MM.1S (cell line): Measurements from ENCODE around the gene HDHD5.

Source experiments
- DNase-seq: peaks from one replicate; pipeline ENCODE4 v3.0.0-alpha.2; 2015
- H2AFZ ChIP-seq: fragments of 300-600 bp; sonication (generic); 2 replicates; pipeline ENCODE4 v1.6.0; 2016; ENCODE audit warnings: antibody characterized with exemption, low read length
- H3F3A ChIP-seq: fragments of 300-600 bp; sonication (generic); 2 replicates; pipeline ENCODE4 v1.6.1; 2016; ENCODE audit warnings: mild to moderate bottlenecking, antibody characterized with exemption, low read length, moderate library complexity, mixed read lengths; ENCODE audit not compliant: insufficient read depth
- H3K27ac ChIP-seq: fragments of 300-600 bp; sonication (generic); 2 replicates; pipeline ENCODE4 v1.5.1; 2016; ENCODE audit warnings: mild to moderate bottlenecking, low read length
- H3K27me3 ChIP-seq: fragments of 300-600 bp; sonication (generic); replicated peaks from 2 replicates; pipeline ENCODE4 v1.6.0; 2016; ENCODE audit warnings: low read length; ENCODE audit not compliant: insufficient read depth
- H3K36me3 ChIP-seq: fragments of 300-600 bp; sonication (generic); replicated peaks from 2 replicates; pipeline ENCODE4 v1.6.1; 2016; ENCODE audit warnings: mild to moderate bottlenecking, low read length, mixed read lengths; ENCODE audit not compliant: insufficient read depth
- H3K4me1 ChIP-seq: fragments of 300-600 bp; sonication (generic); 2 replicates; pipeline ENCODE4 v1.6.1; 2016; ENCODE audit warnings: low read length, mixed read lengths
- H3K4me2 ChIP-seq: fragments of 300-600 bp; sonication (generic); 2 replicates; pipeline ENCODE4 v1.6.0; 2016; ENCODE audit warnings: low read depth, low read length
- H3K4me3 ChIP-seq: fragments of 300-600 bp; sonication (generic); 2 replicates; pipeline ENCODE4 v1.5.1; 2016; ENCODE audit warnings: low read length, mixed read lengths
- H3K79me2 ChIP-seq: fragments of 300-600 bp; sonication (generic); 2 replicates; pipeline ENCODE4 v1.6.1; 2016; ENCODE audit warnings: mixed run types, low read length, mixed read lengths
- H3K9ac ChIP-seq: fragments of 300-600 bp; sonication (generic); 2 replicates; pipeline ENCODE4 v1.6.1; 2016; ENCODE audit warnings: low read length, mixed read lengths
- H3K9me2 ChIP-seq: fragments of 300-600 bp; sonication (generic); replicated peaks from 2 replicates; pipeline ENCODE4 v1.6.1; 2016; ENCODE audit warnings: mild to moderate bottlenecking, low read length, mixed read lengths; ENCODE audit not compliant: insufficient read depth
- H3K9me3 ChIP-seq: fragments of 300-600 bp; sonication (generic); replicated peaks from 2 replicates; pipeline ENCODE4 v1.6.1; 2016; ENCODE audit warnings: mild to moderate bottlenecking, low read length, mixed read lengths; ENCODE audit not compliant: insufficient read depth
- H4K20me1 ChIP-seq: fragments of 300-600 bp; sonication (generic); 2 replicates; pipeline ENCODE4 v1.6.1; 2016; ENCODE audit warnings: mild to moderate bottlenecking, low read length, moderate library complexity, mixed read lengths; ENCODE audit not compliant: insufficient read depth
- EZH2 ChIP-seq: fragments of 300-600 bp; sonication (generic); optimal IDR thresholded peaks from 2 replicates; pipeline ENCODE3; 2017; ENCODE audit warnings: low read depth, mild to moderate bottlenecking, antibody characterized with exemption, low read length, mixed read lengths
- EZH2phosphoT487 ChIP-seq: fragments of 300-600 bp; sonication (generic); IDR thresholded peaks from 2 replicates; pipeline ENCODE4 v1.6.1; 2018; ENCODE audit warnings: antibody characterized with exemption, low read length
- TF ChIP-seq, protein P1 (sequence below): fragments of 300-600 bp; sonication (generic); IDR thresholded peaks from 2 replicates; pipeline ENCODE4 v1.5.1; 2016; ENCODE audit warnings: antibody characterized with exemption, low read length, mixed read lengths

Gene HDHD5

DNA sequence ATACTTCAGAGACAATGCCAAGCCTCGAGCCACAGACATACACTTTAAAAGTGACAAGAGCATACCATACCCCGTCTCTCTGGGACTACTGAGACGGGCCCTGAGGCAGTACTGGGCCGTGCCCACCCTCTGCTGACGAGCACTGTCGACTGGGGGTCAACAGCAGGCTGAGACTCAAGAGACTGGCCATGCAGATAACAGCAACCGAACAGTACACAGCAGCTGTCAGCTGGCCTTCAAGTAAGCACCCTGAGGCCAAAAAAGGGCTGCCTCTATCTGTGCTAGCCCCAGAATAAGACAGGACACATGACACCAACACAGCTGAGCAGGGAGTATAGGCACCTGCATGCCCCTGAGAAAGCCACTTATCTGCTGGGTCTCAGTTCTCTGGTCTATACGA is 19.1 kb downstream of the HDHD5 start:
- Histone ChIP-seq H4K20me1 (no peaks in the 10 kb centered on the region), H3K9me2 (no peaks in the 10 kb centered on the region), H3K79me2 (no peaks in the 10 kb centered on the region), H3K4me3 (no peak overlapping the region), H3F3A (no peaks in the 10 kb centered on the region), H3K9me3 (no peaks in the 10 kb centered on the region), H3K36me3 (no peaks in the 10 kb centered on the region), H2AFZ (no peak overlapping the region), H3K9ac (no peak overlapping the region), H3K27ac (no peak overlapping the region), H3K4me1 (no peaks in the 10 kb centered on the region), H3K4me2 (no peak overlapping the region), H3K27me3 (no peaks in the 10 kb centered on the region)
- TF ChIP-seq EZH2phosphoT487, result no peak
- TF ChIP-seq EZH2, result no peak
- no peak for DNase-seq

DNA sequence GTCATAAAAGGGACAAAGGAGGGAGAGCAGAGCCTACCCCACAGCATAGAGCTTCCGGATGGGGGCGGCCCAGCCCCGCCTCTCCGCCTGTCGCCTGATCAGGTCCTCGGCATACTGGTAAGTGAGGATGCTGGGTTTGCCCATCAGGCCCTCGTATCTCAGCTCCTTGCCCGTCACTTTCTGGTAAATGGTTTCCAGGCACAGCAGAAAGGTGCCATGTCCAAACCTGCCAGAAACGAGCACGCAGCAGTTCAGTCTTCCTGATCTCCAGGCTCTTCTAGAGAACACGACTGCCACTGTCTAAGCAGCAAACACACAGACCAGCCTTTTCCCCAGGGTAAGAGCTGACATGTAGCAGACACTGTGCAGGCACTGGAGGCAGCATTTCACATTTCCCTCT is 20.6 kb downstream of the HDHD5 start:
- TF ChIP-seq, protein P1, sequence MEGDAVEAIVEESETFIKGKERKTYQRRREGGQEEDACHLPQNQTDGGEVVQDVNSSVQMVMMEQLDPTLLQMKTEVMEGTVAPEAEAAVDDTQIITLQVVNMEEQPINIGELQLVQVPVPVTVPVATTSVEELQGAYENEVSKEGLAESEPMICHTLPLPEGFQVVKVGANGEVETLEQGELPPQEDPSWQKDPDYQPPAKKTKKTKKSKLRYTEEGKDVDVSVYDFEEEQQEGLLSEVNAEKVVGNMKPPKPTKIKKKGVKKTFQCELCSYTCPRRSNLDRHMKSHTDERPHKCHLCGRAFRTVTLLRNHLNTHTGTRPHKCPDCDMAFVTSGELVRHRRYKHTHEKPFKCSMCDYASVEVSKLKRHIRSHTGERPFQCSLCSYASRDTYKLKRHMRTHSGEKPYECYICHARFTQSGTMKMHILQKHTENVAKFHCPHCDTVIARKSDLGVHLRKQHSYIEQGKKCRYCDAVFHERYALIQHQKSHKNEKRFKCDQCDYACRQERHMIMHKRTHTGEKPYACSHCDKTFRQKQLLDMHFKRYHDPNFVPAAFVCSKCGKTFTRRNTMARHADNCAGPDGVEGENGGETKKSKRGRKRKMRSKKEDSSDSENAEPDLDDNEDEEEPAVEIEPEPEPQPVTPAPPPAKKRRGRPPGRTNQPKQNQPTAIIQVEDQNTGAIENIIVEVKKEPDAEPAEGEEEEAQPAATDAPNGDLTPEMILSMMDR, result no peak
- TF ChIP-seq EZH2phosphoT487, result no peak
- TF ChIP-seq EZH2, result no peak
- Histone ChIP-seq H3K4me2 (no peak overlapping the region), H3F3A (no peaks in the 10 kb centered on the region), H3K36me3 (no peaks in the 10 kb centered on the region), H3K9me3 (no peaks in the 10 kb centered on the region), H3K9me2 (no peaks in the 10 kb centered on the region), H2AFZ (no peak overlapping the region), H3K4me1 (no peaks in the 10 kb centered on the region), H3K27me3 (no peaks in the 10 kb centered on the region), H3K9ac (no peak overlapping the region), H3K4me3 (no peak overlapping the region), H3K27ac (no peak overlapping the region), H4K20me1 (no peaks in the 10 kb centered on the region), H3K79me2 (no peaks in the 10 kb centered on the region)
- no peak for DNase-seq

DNA sequence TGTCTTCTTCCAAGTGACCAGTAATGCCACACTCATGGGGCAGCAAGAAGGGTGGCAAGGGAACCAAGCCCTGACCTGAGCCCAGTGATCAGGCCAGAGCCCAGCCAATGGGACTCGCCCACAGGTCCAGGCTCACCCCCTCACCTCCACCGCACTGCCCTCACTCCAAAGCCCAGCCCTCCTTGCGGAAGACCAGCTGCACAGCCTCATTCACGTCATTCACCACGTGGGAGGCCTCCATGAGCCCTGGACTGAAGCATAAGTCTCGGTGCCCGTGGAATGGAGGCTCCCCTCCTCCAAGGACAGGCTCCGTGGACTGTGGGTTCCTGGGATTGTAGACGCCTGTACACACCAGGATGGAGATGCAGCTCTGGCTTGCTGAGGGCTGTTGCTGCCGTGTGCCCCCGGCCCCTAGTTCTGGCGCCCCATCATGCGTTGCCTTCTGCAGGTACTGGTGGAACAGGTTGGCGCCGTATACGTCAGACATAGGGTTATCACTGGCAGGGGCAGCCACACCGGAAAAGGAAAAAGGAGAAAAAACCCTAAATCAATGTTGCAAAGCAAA is 21.1 kb downstream of the HDHD5 start:
- Histone ChIP-seq H2AFZ (no peak overlapping the region), H3K27ac (no peak overlapping the region), H3K9me2 (no peaks in the 10 kb centered on the region), H3F3A (no peaks in the 10 kb centered on the region), H3K9me3 (no peaks in the 10 kb centered on the region), H3K4me3 (no peak overlapping the region), H3K9ac (no peak overlapping the region), H3K4me2 (no peak overlapping the region), H3K79me2 (no peaks in the 10 kb centered on the region), H3K27me3 (no peaks in the 10 kb centered on the region), H3K4me1 (no peaks in the 10 kb centered on the region), H4K20me1 (no peaks in the 10 kb centered on the region), H3K36me3 (no peaks in the 10 kb centered on the region)
- DNase-seq, result no peak
- no peak for TF ChIP-seq EZH2phosphoT487
- TF ChIP-seq, protein P1, result no peak
- no peak for TF ChIP-seq EZH2

DNA sequence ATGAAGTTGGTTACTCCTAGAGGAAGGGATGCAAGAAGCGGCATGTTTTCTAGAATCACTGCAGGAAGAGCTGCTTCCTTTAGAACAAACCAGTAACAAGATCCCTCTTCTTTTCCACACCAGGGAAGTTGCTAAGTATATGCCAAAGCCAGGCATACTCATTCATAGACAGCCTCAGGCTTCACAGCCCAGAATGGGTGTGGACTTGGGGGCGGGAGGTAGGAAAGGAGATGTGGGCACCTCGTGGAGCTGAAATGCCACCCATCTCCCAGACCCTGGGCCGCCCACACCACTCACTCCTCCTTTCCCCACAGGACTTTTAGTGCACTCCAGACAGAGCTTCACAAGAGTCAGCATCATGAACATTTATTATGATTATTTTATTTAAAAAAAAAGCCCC is 21.9 kb downstream of the HDHD5 start:
- no peaks in the 10 kb centered on the region for H3K9me3 ChIP-seq
- H3K4me1 ChIP-seq, result peaks cover 2% of the 10 kb centered on the region
- no peak overlapping the region for H3K27ac ChIP-seq
- no peaks in the 10 kb centered on the region for H3K36me3 ChIP-seq
- no peak overlapping the region for H3K4me3 ChIP-seq
- no peak for TF ChIP-seq EZH2phosphoT487
- TF ChIP-seq, protein P1, result no peak
- TF ChIP-seq EZH2, result no peak
- no peak overlapping the region for H2AFZ ChIP-seq
- no peak for DNase-seq
- no peak overlapping the region for H3K9ac ChIP-seq
- no peak overlapping the region for H3K4me2 ChIP-seq
- no peaks in the 10 kb centered on the region for H3K27me3 ChIP-seq
- no peaks in the 10 kb centered on the region for H3F3A ChIP-seq
- no peaks in the 10 kb centered on the region for H3K79me2 ChIP-seq
- no peaks in the 10 kb centered on the region for H4K20me1 ChIP-seq
- no peaks in the 10 kb centered on the region for H3K9me2 ChIP-seq
